Sigmoid colon (tissue), 7 donors: ENCODE measurements around the gene PRKX. TPM values are rescaled to one million over a fixed set of nuclear protein-coding genes. Genes with fewer than 3 reads are reported as not detected.
A peak's percentile ranks its signal among the peaks of the same experiment; 100 is the strongest.
"Not testable (repeated sequence)": the region's sequence is repeated elsewhere in the genome, so short reads cannot be mapped to it uniquely, and the experiment has no call there.

Experiments used
- DNase-seq: peaks from one replicate; pipeline ENCODE4 v3.0.0-alpha.2; 2019
- H3K27ac ChIP-seq, 4 donors: fragments of 200-600 bp; sonication (generic); one replicate each; pipeline ENCODE4 v1.5.1; 2016 to 2019; ENCODE audit warnings: mild to moderate bottlenecking in 1 of 4
- H3K27me3 ChIP-seq, 3 donors: fragments of 200-600 bp; sonication (generic); one replicate each; pipeline ENCODE4 v1.5.1; 2019; ENCODE audit warnings: mild to moderate bottlenecking in 1 of 3
- H3K36me3 ChIP-seq, 4 donors: fragments of 200-600 bp; sonication (generic); one replicate each; pipeline ENCODE4 v1.5.1; 2016 to 2019
- H3K4me1 ChIP-seq, 4 donors: fragments of 200-600 bp; sonication (generic); one replicate each; pipeline ENCODE4 v1.5.1; 2017 to 2019
- H3K4me3 ChIP-seq, 4 donors: fragments of 200-600 bp; sonication (generic); one replicate each; pipeline ENCODE4 v1.5.1; 2017 to 2019; ENCODE audit warnings: mild to moderate bottlenecking in 2 of 4, moderate library complexity in 1 of 4
- H3K9me3 ChIP-seq, 4 donors: fragments of 200-600 bp in 3 of 4; sonication (generic) in 3 of 4; one replicate each; pipeline versions ENCODE4 v1.5.1 to v1.6.1; 2013 to 2019
- EP300 ChIP-seq, 4 donors: sonication (generic); formaldehyde crosslinking; IDR thresholded peaks; one replicate each; pipeline ENCODE4 v1.6.1; 2017; ENCODE audit warnings: antibody characterized with exemption in 4 of 4
- POLR2A ChIP-seq, 2 donors: fragments of 450-650 bp; IDR thresholded peaks; one replicate each; pipeline ENCODE4 v1.6.1; 2016; ENCODE audit warnings: antibody characterized with exemption in 2 of 2, mild to moderate bottlenecking in 2 of 2, moderate library complexity in 2 of 2
- POLR2AphosphoS5 ChIP-seq, 4 donors: sonication (generic); formaldehyde crosslinking; IDR thresholded peaks; one replicate each; pipeline ENCODE4 v1.6.1; 2017; ENCODE audit warnings: antibody characterized with exemption in 4 of 4
- WGBS, 2 donors: extraction: QIAGEN DNeasy Blood & Tissue Kit; methylation state at CpG; one replicate each; pipeline ENCODE4 v1.1.7; 2013; 5-methylcytosine and 5-hydroxymethylcytosine counted together
- intact Hi-C: fragments of 100-400 bp; cut with DNase I; formaldehyde crosslinking; loops from one replicate; pipeline ENCODE4 v1.15.1; 2023
- polyA plus RNA-seq, 3 donors: library from polyadenylated mRNA; stranded (reverse); fragments of 200-250 nt; gene quantifications; one replicate each; pipeline ENCODE4 v1.2.3, GENCODE V29; 2013
- total RNA-seq, 4 donors: library from RNA; depleted of rRNA; stranded (reverse); fragments of >200 nt; gene quantifications; one replicate each; pipeline ENCODE4 v1.1.0, GENCODE V29; 2016
- TF ChIP-seq, protein P1 (sequence below), 4 experiments: fragments of 450-650 bp in 3 of 4; fragments of 200-600 bp in 1 of 4; IDR thresholded peaks; one replicate each; pipeline ENCODE4 v1.5.1; 2016 to 2019; ENCODE audit warnings: antibody characterized with exemption in 4 of 4, mild to moderate bottlenecking in 3 of 4, moderate library complexity in 2 of 4
- donor health status: healthy with polysubstance abuse.
- donor health status: Bipolar disorder and iron deficiency.
- donor health status: healthy.

PRKX gene
- total and polyA plus RNA-seq, 7 donors: 3.5 to 10.6 (median 6.9) TPM

DNA sequence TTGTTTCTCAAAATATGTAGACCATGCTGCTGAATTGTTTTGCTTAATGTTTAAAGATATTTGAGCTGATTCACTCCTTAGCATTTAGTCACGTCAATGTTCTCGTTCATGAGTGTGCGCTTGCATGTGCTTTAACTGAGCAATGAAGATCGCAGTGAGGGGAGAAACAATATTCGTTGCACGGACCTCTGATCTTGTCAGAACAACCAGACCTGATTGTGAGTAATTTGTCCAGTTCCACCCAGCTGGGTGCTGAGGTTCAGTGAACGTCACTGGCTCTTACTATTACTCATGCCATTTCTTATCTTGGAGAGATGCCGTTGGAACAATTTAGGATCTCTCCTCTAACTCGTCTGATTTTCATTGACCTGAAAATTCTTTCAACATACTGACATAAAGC is 15.0 kb upstream of the PRKX start:
- no peak for DNase-seq
- no peak overlapping the region for H3K4me3 ChIP-seq
- H3K27ac ChIP-seq: no peak overlapping the region
- intact Hi-C loops: no loop called here
- H3K9me3 ChIP-seq: no peaks in the 10 kb centered on the region
- TF ChIP-seq, protein P1, sequence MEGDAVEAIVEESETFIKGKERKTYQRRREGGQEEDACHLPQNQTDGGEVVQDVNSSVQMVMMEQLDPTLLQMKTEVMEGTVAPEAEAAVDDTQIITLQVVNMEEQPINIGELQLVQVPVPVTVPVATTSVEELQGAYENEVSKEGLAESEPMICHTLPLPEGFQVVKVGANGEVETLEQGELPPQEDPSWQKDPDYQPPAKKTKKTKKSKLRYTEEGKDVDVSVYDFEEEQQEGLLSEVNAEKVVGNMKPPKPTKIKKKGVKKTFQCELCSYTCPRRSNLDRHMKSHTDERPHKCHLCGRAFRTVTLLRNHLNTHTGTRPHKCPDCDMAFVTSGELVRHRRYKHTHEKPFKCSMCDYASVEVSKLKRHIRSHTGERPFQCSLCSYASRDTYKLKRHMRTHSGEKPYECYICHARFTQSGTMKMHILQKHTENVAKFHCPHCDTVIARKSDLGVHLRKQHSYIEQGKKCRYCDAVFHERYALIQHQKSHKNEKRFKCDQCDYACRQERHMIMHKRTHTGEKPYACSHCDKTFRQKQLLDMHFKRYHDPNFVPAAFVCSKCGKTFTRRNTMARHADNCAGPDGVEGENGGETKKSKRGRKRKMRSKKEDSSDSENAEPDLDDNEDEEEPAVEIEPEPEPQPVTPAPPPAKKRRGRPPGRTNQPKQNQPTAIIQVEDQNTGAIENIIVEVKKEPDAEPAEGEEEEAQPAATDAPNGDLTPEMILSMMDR (IDR thresholded peaks at IDR 0.05): no peak
- TF ChIP-seq EP300 (IDR thresholded peaks at IDR 0.05): no peak
- no peak for TF ChIP-seq POLR2A (IDR thresholded peaks at IDR 0.05)
- no peak for TF ChIP-seq POLR2AphosphoS5 (IDR thresholded peaks at IDR 0.05)
- WGBS, 2 donors: 62 to 74% methylated on average over 9 of the region's 9 CpGs
- H3K4me1 ChIP-seq: no peaks in the 10 kb centered on the region
- no peaks in the 10 kb centered on the region for H3K36me3 ChIP-seq
- no peaks in the 10 kb centered on the region for H3K27me3 ChIP-seq

DNA sequence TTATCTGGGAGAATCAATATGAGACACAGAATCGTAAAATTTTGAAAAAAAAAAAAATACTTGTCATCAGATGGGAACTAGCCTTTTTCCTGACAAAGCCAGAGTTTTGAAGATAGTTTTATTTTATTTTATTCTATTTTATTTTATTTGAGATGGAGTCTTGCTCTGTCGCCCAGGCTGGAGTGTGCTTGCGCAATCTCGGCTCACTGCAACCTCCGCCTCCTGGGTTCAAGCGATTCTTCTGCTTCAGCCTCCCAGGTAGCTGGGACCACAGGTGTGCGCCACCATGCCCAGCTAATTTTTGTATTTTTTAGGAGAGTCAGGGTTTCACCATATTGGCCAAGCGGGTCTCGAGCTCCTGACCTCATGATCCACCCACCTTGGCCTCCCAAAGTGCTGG is 10.0 kb upstream of the PRKX start:
- H3K27me3 ChIP-seq, intact Hi-C loops, H3K4me3 ChIP-seq, H3K27ac ChIP-seq, H3K9me3 ChIP-seq, DNase-seq, H3K36me3 ChIP-seq, H3K4me1 ChIP-seq: not testable (repeated sequence)
- 80 to 87% methylated on average over 9 of the region's 9 CpGs for WGBS, 2 donors

DNA sequence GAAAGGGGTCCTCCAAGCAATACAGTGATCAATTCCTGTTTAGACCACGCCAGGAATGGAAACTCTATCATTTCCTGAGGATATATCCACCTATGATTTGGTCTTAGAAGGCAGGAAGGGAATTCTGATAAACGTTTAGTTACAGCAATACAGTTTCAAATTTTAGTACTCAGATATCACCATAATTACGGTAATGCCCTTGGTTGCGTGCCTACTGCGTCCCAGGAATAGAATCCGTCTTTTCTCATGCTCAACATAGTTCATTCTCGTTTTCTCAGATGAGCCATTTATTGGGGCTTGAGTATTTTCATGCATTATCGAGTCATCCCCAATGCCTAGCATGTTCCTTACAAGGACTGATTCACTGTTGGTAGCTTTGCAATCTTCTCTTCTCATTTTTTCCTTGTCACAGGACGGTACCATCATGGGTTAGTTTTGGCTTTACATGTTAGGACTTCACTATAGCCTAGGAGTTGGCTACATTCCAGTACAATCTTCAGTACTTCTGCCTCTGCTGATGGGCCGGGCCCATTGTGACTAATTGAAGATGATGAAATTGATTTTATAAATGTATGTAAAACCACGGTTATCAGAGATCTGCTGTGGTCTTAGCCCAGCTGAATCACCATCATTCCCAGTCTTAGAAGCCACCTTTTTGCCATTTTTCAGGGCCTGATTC is 4.4 kb upstream of the PRKX start:
- intact Hi-C loops: loop anchor here (10.0 kb wide), 1 partner anchor 97 kb away; no protein-coding TSS in a partner anchor
- H3K36me3 ChIP-seq: no peaks in the 10 kb centered on the region
- TF ChIP-seq, protein P1 (IDR thresholded peaks at IDR 0.05): no peak
- TF ChIP-seq EP300 (IDR thresholded peaks at IDR 0.05) (no peak), POLR2AphosphoS5 (IDR thresholded peaks at IDR 0.05) (no peak), POLR2A (IDR thresholded peaks at IDR 0.05) (no peak)
- H3K4me3 ChIP-seq: no peak overlapping the region
- DNase-seq: no peak
- H3K4me1 ChIP-seq: peaks cover 0 to 3% (median 0%) of the 10 kb centered on the region in 4 donors
- no peak overlapping the region for H3K27ac ChIP-seq
- no peaks in the 10 kb centered on the region for H3K27me3 ChIP-seq
- H3K9me3 ChIP-seq: no peaks in the 10 kb centered on the region
- 85% methylated on average over 11 of the region's 11 CpGs for WGBS, 2 donors

GRCh38 chrX:3715921-3716320 is 2.5 kb upstream of the PRKX start:
- Histone ChIP-seq H3K4me1 (peaks cover 0 to 9% (median 0%) of the 10 kb centered on the region in 4 donors), H3K27ac (no peak overlapping the region), H3K27me3 (no peaks in the 10 kb centered on the region), H3K9me3 (no peaks in the 10 kb centered on the region), H3K36me3 (no peaks in the 10 kb centered on the region), H3K4me3 (no peak overlapping the region)
- intact Hi-C loops: loop anchor here (10.0 kb wide), 1 partner anchor 99 kb away; no protein-coding TSS in a partner anchor
- WGBS, 2 donors: 77 to 88% methylated on average over 3 of the region's 3 CpGs
- DNase-seq: no peak
- no peak for TF ChIP-seq POLR2A (IDR thresholded peaks at IDR 0.05)

- not testable (repeated sequence) for H3K4me3 ChIP-seq, DNase-seq, H3K9me3 ChIP-seq, H3K4me1 ChIP-seq, H3K36me3 ChIP-seq, H3K27me3 ChIP-seq, H3K27ac ChIP-seq
- intact Hi-C loops: loop anchor here (10.0 kb wide), 1 partner anchor 100 kb away; no protein-coding TSS in a partner anchor
- WGBS, 2 donors: 86 to 87% methylated on average over 38 of the region's 38 CpGs
Observed at GRCh38 chrX:3714706-3715479, 1.4 kb upstream of the PRKX start.

DNA sequence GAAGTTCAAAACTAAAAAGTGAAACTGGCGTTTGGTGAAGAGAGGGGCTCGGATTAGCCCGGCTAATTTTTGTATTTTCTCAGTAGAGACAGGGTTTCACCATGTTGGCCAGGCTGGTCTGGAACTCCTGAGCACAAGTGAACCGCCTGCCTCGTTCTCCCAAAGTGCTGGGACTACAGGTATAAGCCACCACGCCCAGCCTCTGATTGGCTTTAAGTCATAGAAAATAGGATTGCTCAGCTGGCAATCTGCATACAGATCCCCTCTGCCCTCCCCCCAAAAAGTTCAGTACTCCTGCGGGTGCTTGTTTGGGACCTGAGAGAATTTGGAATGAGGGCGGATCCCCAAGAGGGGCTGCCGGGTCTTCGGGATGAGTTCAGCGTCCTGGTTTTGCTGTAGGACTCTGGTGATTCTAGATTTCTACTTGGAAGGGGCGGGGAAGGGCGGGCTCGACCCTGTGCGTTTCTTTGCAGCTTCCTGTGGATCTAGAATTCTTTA is 537 bp upstream of the PRKX start:
- H3K4me3 ChIP-seq: peak overlapping the region; percentile 46 to 67 (median 59)
- peaks cover 0 to 9% (median 0%) of the 10 kb centered on the region in 4 donors for H3K4me1 ChIP-seq
- peak overlapping the region; percentile 53 to 76 (median 65) for H3K27ac ChIP-seq
- H3K27me3 ChIP-seq: no peaks in the 10 kb centered on the region
- TF ChIP-seq POLR2AphosphoS5 (IDR thresholded peaks at IDR 0.05) (no peak), POLR2A (IDR thresholded peaks at IDR 0.05) (no peak), EP300 (IDR thresholded peaks at IDR 0.05) (no peak)
- TF ChIP-seq, protein P1 (IDR thresholded peaks at IDR 0.05): no peak
- no peaks in the 10 kb centered on the region for H3K36me3 ChIP-seq
- intact Hi-C loops: loop anchor here (10.0 kb wide), 1 partner anchor 101 kb away; no protein-coding TSS in a partner anchor
- DNase-seq: no peak
- WGBS, 2 donors: 4 to 8% methylated on average over 15 of the region's 15 CpGs
- no peaks in the 10 kb centered on the region for H3K9me3 ChIP-seq
